ENCODE data around the gene DHDH.

DHDH gene

DNA sequence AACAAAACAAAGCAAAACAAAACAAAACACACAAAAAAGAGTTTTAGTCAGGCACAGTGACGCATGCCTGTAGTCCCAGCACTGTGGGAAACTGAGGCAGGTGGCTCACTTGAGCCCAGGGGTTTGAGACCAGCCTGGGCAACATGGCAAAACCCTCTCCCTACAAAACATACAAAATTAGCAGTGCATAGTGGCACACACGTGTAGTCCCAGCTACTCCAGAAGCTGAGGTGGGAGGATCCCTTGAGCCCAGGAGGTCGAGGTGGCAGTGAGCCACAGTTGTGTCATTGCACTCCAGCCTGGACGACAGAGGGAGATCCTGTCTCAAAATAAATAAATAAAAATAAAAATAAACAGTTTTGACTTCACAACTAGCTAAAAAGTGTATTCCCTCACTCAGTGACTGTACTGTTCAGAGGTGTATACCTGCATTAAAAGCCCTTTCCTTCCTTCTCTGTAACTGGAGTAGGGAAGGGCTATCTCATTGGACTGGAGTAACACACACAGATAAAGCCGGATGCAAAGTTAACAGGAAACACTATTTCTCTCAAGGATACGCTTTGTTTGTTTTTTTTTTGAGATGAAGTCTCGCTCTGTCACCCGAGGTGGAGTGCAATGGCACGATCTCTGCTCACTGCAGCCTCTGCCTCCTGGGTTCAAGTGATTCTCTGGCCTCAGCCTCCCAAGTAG lies 17.5 kb downstream of the DHDH start:
- DNase-seq, result no peak

DNA sequence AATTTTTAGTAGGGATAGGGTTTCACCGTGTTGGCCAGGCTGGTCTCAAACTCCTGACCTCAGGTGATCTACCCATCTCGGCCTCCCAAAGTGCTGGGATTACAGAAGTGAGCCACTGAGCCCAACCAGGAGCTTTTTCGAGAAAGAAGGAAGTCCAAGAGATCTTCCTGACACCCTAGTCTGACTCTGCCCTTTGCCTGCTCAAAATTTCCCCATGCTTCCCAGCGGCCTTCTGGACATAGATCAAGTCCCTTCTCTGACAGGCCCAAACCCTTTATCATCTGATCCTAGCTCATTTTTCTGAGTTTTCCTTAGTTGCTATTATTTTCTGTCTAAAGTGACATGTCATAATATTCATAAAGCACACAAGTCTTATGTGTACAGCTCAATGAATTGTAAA lies 19.6 kb downstream of the DHDH start:
- DNase-seq, result no peak

DNA sequence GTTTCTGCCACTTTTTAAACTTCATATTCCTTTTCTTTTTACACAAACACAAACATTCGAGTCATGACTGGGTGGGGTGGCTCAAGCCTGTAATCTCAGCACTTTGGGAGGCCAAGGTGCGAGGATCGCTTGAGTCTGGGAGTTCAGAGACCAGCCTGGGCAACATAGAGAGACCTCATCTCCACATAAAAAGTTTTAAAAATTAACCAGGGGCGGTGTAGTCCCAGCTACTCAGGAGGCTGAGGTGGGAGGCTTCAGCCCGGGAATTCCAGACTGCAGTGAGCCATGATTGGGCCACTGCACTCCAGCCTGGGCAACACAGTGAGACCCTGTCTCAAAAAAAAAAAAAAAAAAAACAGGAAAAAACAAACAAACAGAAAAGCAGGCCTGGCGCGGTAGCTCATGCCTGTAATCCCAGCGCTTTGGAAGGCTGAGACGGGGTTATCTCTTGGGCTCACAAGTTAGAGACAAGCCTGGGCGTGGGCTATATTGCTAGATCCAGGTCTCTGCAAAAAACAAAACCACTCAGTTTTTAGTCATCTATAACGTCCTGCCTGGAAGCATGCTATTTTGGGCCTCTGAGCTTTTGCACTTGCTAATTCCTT lies 20.6 kb downstream of the DHDH start:
- DNase-seq, result no peak

GRCh38 chr19:48954595-48955307 lies 21.3 kb downstream of the DHDH start, which contains the start of gene BAX:
Gene BAX (plus strand): TSS chr19:48954875. CDS start chr19:48954929, 54 bp downstream.
- peak; percentile 95 for DNase-seq

DNA sequence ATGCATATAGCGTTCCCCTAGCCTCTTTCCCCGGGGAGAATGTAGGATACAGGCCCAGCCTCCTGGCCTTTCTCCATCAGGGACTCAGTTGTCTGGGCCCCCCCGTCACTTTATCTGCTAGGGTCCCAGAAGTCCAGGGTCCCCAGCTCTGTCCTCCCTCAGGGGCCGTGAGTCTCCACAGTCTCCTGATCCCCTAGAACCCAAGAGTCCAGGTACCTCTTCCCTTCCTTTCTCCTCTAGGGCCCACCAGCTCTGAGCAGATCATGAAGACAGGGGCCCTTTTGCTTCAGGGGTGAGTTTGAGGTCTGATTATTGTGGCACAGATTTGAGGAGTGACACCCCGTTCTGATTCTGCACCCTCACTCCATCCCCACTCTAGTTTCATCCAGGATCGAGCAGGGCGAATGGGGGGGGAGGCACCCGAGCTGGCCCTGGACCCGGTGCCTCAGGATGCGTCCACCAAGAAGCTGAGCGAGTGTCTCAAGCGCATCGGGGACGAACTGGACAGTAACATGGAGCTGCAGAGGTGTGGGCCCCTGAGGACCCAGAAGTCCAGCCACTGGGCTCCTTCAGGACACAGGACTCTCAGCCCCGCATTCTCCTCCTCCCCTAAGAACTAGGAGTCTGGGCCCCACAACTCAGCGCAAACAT lies 21.9 kb downstream of the DHDH start:
- DNase-seq, result no peak

DNA sequence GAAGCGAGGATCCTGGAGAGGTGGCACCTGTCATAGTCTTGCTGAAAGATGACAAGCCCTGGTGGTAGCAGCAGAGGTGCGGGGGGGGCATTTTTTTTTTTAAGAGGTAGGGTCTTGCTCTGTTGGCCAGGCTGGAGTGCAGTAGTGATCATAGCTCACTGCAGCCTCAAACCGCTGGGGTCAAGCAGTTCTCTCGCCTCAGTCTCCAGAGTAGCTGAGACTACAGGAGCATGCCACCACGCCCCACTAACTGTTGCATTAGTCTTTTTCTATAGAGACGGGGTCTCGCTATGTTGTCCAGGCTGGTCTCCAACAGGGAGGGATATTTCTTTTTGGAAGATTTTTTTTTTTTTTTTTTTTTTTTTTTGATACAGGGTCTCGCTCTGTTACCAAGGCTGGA lies 24.5 kb downstream of the DHDH start:
- DNase-seq, result no peak

DNA sequence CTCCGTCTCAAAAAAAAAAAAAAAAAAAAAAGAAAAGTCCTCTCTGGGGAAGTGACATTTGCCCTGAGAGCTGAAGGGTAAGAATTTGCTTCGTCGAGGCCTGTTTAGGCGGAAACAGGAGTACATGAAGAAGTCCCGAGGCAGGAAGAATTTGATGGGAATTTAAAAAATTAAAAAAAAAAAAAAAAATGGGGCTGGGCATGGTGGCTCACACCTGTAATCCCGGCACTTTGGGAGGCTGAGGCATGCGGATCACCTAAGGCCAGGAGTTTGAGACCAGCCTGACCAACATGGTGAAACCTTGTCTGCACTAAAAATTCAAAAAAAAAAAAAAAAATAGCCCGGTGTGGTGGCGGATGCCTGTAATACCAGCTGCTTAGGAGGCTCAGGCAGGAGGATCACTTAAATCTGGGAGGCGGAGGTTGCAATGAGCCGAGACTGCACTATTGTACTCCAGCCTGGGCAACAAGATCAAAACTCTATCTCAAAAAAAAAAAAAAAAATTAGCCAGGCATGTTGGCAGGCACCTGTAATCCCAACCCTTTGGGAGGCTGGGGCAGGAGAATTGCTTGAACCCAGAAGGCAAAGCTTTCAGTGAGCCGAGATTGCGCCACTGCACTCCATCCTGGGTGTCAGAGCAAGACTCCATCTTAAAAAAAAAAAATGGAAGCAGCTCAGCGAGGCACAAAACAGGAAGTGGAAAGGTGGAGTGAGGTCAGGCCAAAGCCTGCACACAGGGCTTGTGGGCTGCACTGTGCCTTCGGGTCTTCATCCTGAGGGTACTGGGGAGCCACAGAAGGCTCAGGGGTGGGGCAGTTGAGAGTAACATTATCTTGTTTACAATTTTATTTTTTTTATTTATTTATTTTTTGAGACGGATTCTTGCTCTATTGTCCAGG lies 26.1 kb downstream of the DHDH start:
- no peak for DNase-seq

GRCh38 chr19:48961051-48961649 lies 27.7 kb downstream of the DHDH start:
- no peak for DNase-seq

DNA sequence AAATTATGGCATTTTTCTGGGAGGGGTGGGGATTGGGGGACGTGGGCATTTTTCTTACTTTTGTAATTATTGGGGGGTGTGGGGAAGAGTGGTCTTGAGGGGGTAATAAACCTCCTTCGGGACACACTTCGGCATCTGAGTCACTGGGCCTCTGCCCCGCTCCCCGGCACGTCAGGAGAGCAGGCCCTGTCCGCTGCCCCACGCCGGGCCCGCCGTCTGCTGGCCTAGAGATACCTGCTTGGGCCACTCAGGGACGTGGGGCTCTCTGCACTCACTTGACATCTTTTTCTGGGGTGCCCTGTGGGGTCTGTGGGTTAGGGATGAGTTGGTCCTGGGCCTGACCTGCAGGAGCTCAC lies 28.2 kb downstream of the DHDH start:
- no peak for DNase-seq

- no peak for DNase-seq
These were observed 28.7 kb downstream of the DHDH start for GRCh38 chr19:48962029-48962848.

- DNase-seq, result no peak
These were observed 29.3 kb downstream of the DHDH start for GRCh38 chr19:48962849-48963165.

DNA sequence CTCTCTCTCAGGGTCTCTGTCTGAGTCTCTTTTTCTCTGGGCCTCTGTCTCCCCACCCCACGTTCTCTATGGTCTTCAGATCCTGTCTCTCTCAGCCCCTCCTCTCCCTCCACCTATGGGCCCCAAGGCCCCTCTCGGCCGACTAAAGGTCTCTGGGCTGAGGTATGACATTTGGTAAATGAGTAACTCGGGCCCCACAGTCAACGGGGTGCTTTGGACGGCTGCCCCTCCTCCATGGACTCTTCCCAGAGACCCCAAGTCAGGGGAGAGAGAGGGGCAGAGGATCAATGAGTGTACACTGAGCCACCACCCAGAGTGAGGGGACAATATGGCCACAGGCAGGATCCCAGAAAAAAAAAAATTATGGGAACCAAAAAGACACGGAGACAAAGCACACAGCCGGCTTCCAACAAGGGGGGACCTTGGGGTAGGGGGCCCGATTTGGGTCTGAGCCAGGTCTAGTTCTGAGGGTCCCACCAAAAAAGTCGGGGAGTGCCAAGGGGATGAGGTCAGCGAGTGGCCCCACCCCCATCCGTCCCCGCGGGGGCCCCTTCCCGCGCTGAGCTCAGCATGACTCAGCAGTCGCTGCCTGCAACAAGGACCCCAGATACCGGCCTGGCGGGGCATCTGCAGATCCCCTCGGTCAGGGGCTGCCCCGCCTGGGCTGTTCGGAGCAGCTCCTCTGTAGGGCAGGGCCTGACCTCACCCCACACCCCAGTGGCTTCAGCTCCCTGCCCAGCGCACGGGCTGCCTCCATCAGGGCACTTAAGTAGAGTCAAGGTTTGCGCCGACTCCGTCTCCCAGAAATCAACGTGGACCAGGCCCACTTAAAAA lies 30.1 kb downstream of the DHDH start:
- DNase-seq, result no peak

- DNase-seq, result no peak
These were observed 30.9 kb downstream of the DHDH start for GRCh38 chr19:48964205-48965039.

- peak; percentile 96 for DNase-seq
These were observed 31.7 kb downstream of the DHDH start, which contains the start of gene FTL for GRCh38 chr19:48965040-48965805. Gene FTL (plus strand): TSS chr19:48965309. CDS start chr19:48965508, 199 bp downstream.

DNA sequence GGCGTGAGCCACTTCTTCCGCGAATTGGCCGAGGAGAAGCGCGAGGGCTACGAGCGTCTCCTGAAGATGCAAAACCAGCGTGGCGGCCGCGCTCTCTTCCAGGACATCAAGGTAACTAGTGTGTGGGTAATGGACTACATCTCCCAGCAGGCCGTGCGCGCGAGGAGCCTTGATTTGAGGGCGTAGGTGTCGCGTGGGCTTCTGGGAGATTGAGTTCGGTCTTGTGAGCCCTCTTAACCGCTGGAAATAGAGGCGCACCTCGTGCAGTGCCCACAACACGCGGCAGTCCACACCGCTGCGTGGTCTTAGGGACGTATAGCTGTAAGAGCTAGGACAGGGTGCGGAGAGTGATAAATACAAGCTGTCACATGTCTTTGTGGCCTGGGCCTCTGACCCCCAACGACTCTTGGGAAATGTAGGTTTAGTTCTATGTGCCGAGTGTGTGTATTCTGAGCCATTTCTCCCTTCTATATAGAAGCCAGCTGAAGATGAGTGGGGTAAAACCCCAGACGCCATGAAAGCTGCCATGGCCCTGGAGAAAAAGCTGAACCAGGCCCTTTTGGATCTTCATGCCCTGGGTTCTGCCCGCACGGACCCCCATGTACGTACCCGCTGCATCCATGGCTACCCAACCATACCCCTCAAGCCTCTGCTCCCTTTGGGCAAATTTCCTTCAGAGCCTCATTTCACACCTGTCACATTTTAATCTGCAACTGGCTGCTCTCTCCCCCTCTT lies 32.5 kb downstream of the DHDH start:
- DNase-seq, result peak; percentile 82

DNA sequence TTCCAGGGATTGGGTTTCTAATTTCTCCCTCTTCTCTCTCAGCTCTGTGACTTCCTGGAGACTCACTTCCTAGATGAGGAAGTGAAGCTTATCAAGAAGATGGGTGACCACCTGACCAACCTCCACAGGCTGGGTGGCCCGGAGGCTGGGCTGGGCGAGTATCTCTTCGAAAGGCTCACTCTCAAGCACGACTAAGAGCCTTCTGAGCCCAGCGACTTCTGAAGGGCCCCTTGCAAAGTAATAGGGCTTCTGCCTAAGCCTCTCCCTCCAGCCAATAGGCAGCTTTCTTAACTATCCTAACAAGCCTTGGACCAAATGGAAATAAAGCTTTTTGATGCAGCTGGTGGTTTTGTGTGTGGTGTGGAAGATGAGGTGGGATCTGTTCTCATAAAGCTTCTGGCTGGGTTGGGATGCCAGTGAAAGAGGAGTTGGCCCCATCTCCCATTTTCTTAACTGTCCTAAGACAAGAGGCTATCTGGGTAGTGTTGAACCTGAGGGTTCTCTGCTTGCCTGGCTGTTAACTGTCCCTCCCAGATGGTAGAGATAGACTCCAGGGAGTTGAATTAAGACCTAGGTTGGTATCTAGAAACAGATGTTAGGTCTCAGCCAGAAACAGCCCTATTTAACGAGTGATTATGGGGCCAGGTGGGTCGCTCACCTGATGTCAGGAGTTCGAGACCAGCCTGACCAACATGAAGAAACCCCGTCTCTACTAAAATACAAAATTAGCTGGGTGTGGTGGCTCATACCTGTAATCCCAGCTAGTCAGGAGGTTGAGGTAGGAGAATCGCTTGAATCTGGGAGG lies 33.2 kb downstream of the DHDH start:
- no peak for DNase-seq
